HG03571 (cell line): Measurements from ENCODE around the gene RALGAPA2.

Source experiments
- ATAC-seq: cut with Tn5 transposase; IDR thresholded peaks from one replicate; pipeline ENCODE4 v1.9.1; 2021; ENCODE audit not compliant: unreplicated experiment

Gene RALGAPA2

DNA sequence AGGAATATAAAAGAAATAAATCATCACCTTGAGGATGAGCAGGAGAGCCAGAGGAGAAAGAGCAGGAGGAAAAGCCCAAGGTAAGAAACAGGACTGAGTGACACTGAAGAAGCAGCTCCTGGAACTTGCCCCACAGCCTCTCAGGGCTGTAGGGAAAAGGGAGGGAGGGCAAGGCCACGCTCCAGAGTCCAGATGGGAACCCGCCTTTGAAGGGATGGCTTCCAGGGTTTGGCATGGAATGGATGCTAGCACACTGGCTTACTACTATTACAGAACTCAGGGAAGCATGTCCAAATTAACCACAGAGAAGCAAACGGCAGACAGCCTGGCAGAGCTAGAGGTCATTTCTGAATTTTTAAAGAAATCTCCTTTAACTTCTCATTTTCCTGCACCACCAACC, 26.8 kb downstream of the RALGAPA2 start:
- ATAC-seq = no peak

DNA sequence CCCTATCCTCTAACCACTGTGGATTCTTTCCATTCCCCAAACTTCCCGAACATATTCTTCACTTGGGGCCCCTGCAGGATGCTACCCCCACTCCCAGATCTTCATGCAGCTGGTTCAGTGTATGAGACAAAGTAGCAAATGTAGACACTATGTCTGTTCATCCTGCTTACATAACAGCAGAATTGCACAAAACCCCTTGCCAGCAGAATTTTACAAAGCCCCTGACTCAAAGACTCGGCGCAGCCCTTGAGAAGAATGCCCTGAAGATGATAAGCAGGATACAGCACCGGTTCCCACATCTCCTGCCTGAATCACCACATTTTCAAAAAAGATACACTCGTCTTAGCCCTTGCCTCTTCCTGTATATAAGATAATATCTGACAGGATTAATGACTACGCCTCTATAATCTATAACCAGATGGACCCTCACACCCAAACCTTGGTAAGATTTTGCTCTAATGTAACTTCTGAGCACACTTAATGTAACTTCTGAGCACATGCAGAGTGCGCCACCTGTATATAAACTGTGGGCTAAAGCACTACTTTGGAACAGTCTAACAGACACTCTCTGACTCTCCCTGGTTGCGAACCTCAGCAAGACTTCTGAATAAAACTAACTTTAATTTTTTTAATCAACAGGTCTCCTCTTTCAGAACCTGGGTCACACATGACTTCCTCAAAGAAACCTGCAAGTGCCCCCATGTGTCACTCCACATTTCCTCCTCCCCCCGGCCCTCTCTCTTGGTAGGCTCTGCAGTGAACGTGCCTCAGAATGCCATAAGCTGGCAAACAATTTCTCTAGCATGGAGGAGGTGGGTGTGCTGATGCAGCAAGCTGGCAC, 28.7 kb downstream of the RALGAPA2 start:
- ATAC-seq = no peak

DNA sequence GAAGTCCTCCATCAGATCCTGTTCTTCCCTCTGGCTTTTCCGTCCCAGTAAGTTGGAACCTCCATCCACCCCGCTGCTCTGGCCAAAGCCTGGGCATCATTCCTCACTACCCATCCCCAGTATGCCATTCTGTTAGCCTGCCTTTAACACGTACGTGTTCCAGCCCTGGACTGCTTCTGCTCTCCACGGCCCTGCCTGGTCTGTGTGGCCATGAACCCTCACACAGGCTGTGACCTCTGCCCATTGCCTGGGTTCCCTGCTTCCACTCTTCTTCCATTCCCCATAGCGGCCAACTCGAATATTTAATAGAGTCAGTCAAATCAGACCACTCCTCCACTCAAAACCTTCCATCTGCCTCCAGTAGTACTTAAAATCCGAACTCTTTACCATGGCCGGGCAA, 29.4 kb downstream of the RALGAPA2 start:
- ATAC-seq = no peak

DNA sequence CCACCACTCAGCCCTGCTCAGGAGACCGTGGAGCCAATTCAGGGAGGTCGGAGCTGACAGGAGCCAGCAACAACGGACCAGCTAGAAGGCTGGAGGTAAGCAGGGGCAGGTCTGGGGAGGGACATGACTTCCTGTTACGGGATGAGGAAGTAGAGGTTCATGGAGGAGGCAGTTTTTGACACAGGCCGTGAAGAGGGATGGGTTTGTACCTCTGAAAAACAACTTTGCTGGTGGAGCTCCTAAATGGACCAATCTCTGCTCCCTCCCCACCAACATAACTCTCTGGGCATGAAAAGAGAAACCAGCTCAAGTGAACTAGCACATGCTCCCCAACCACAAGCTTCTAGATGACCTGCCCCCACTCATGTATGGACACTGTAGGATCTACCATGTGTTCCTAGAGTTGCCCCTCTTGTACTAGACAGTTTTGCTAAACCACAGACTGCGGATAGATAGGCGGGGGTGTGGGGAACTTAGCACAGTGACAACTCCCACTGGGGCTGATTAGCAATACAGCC, 31.4 kb downstream of the RALGAPA2 start:
- no peak for ATAC-seq

DNA sequence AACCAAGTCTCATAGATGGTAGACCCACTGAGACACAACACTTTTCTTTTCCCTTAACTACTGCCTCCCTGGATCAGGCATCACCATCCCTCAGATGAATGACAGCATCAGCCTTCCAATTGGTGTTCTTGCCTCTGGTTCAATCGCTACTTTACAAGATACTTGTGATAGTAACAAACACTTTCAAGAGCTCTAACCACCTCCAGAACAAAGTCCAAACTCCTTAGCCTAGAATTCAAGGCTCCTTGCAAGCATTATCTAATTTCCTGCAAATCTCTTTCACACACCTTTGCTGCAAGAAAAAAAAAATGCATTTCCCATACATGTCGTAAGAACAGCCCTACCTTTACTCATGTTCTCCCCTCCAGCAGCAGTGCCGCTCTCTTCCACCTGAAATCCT, 33.1 kb downstream of the RALGAPA2 start:
- no peak for ATAC-seq

DNA sequence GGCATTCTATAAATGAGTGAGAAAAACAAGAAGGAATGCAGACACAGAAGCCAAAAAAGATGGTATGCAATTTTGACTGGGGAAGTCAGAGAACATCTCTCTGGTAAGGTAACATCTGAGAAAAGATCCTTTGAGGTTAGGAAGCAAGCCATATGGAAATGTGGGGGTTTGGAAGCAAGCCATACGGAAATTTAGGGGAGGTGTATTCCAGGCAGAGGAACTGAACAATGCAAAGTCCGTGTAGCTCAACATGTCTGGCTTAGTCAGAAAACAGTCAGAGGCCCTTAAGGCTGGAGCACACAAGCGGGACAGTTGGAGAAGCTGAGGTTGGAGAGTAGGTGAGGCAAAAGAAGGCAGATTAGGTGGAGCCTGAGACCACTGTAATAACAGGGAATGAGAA, 35.3 kb downstream of the RALGAPA2 start:
- ATAC-seq = no peak

DNA sequence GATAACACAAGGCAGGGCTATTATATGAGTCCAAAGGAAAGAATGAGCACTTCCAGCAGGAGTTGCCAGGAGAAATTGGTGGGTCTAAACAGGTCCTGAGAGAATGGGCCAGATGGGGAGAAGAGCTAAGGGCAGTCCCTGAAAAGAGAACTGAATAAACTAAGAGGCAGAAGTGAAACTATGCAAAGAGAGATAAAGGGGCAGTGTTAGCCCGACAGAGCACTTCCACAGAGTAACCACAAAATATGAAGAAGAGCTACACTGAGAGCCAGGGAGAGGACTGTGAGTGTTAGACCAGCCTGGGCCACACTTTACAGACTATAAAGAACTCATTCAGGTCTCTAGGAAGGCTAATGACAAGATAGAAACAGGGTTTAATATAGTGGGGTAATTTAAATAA, 43.8 kb downstream of the RALGAPA2 start:
- ATAC-seq = peak; percentile 99

DNA sequence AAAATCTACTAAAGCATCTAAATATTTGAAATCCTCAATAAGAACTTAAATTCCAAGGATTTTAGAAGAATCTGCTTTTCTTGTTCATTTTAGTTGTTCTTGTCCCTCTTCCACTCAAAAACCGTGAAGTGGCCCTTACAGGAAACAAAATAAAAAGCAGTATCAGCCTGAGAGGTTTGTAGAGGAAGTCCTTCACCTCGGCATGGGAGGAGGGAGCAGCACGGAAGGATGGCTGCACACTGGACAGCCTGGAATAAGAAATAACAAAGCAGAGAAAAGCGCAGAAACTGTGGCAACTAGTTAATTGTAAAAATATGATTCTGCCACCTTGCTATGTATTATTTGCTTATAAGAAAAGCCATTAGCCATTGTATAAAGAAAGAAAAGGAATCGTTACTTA, 46.1 kb downstream of the RALGAPA2 start:
- ATAC-seq = no peak

DNA sequence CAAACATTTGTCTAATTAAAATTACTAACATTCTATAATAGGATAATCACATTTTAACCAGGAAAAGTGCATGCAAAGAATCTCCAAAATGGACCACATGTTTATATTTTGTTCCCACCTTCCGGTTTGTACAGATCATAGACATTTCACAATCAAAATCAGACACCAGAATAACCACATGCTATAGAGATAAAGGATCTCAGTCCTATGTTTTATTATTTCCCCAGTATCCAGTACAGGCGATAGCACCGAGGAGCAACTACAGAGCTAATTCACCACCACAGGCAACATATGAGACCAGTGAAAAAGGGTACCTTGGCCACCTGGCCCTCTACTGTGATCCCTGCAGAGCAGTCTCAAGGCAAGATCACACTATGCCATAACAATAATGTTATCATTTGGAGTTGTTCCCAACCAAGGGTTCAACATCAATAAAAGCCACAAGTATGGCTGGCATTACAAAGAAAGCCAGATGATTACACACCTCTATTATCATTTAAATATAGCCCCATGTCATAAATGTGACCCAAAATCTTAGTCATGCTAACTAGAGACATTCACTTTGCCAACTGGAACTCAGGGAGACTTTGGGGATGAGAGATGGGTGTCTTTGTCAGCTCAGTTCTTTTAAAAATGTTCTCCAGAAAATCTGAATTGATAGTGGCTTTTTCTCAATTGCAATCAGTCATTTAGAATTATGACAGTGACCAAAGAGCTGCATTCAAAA, 46.7 kb downstream of the RALGAPA2 start:
- no peak for ATAC-seq

DNA sequence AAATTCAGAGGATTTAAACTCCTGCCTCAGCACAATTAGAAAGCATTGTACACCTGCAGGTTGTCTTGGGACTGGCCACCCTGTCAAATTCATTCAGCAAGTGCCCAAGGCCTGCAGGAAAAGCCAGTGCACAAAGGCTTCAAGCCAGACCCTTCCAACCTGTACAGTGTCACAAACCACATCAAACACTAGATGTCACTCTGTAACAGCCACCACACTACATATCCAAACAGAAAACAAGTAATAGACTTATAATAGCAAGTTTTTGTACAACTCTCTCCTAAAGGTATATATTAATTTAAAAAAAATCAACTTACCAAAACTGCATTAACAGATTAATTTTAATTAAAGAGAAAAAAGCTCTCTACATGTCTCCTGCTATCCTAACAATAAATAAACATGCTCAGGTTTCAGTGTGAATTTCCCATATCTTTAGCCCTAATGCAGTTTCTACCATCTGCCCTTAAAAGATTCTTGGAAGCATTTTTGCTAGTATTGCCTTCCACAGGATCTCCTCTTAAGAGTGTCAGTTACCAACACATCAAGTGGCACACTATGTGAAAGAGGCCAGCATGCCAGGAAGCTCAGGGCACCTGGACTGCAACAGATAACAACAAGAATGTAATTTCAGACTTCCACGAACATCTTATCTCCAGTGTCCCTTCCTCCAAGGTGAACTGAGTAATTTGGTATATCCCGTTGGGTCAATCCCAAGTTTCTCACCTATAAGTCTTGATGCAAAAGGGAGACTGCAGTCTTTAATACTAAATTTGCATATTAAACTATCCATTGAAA, 47.5 kb downstream of the RALGAPA2 start:
- ATAC-seq = no peak

DNA sequence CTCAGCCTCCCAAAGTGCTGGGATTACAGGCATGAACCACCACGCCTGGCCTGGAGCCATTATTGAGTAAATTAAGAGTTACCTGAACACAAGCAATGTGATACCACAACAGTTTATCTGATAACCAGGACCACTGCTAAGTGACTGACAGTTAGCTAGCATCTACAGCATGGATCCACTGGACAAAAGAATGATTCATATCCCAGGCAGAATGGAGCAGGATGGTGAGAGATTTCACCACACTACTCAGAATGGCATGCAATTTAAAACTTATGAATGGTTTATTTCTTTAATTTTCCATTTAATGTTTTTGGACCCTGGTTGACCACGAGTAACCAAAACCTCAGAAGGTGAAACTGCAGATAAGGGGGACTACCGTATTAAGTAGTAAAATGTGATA, 48.6 kb downstream of the RALGAPA2 start:
- ATAC-seq = no peak

DNA sequence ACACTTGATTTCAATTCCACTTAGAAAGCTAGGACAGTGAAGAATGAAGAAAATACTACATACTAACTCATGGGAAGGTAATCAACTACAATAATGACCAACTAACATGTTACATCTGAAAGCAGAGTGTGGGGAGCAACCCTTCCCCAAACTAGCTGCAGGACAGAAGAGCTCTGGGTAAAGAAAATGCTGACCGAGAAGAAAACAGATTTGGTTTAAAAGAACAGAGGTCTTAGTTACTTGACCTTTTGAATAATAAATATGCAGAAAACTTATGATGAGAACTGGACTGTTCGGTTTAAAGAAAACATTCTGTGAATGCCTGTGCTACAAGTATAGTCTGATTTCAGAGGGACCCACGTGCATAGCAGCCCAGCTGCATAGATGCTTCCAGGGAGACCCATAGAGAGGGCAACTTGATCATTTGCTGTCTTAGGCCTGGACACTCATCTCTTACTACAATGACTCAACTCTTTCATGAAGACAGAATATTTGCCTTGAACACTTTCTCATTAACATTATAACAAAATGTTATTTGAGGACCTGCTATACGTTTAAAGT, 53.5 kb downstream of the RALGAPA2 start:
- no peak for ATAC-seq

DNA sequence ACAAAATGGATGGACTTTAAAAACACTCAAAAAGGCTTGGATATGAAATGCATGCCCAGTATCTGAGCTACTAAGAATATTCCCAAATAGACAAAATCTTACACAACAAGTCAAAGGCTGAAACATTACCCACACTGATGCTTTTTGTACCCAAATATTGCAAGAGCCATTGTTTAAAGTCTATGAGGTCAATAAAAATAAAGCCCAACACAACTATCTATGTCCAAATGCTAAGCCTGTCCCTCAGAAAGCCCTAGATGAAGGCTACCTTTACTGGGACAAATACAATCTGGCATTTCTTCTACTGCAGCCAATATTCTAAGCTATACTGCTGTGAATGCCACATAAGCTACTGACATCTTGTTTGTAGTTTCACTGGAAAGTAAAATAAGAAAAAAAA, 54.3 kb downstream of the RALGAPA2 start:
- no peak for ATAC-seq

DNA sequence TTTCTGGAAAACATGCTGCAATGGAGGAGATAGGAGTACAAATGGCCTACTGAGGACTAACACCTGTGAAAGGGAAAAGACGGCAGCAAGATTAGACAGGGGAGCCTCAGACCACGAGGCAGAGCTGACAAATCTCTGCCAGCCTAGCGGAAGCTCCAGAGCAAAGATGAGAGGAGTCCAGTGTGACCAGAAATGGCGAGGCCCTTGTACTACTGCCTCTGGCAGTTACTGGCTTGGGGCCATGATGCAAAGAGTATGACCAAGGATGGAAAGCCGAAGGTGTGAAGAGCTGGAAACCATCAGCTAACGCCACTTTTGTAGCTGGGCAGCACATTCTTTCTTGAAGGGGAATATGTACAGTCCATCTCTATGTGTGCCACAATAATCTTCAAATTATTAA, 55.4 kb downstream of the RALGAPA2 start:
- ATAC-seq = no peak

DNA sequence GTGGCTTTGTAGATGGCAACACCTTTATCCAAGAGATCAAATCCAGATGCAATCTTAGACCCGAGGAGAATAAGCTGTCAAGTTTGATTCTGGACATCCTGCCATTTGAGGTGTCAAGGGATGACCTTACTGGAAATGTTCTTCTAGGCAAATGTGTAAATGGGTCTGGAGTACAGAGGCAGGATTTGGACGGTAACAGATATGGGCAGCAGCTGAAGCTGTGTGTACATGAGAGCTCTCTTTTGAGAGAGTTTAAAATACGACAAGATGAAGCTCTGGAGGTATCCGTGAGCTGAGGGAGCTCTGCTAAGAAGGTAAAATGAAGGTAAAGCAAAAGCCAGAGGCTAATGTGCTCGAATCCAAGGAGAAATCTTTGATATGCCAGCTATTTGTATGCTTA, 56.6 kb downstream of the RALGAPA2 start:
- no peak for ATAC-seq

DNA sequence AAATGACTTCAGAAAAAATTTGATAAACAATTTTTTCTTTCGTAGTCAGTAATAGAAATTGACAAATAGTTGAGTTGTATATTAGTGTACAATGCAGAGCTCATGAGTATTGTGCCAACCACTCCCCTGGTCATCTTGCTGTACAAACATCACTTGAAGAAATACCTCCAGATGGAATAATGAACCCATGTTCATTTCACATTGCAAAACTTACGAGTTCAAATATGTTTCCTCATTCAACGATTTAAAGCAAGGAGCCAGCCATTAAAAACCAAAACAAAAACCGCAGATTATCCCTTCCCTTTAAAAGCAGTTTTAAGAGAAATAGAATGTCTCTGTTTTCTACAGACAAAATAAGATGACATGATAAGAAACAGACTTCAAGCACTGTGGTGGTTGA, 62.5 kb downstream of the RALGAPA2 start:
- ATAC-seq = no peak

DNA sequence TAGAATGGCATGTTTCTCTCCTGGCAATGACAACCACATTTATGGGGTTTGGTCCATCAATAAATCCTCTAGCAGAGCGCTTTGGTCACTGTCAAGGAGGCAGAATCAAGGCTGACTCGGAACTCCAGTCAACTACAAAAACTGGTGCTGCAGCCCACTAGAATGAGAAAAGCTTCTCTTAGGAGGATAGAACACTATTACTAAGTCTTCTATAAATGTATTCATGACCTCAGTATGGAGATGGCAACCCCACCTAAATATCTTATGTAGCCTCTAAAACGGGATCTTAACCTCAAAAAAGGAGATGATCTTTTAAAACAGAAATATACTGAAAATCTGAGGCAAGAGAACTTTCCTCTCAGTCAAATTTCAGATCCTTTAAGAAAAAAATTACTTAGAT, 68.5 kb downstream of the RALGAPA2 start:
- ATAC-seq = no peak

DNA sequence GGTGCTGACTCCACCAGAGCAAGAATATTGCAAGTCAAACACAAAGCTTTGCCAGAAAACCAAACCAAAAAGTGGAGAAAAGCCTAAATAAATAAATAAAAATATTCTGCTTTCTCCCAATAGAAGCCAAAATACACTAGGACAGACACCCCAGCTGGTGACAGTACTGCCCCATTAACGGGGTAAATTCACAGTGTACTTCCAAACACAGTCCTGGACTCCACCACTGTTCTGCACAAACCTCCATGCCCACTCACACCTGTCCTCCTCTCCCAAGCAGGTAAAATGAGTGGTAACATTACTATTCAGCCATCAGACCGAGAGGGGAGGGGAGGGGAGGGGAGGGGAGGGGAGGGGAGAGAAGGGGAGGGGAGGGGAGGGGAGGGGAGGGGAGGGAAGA, 70.7 kb downstream of the RALGAPA2 start:
- ATAC-seq = no peak

DNA sequence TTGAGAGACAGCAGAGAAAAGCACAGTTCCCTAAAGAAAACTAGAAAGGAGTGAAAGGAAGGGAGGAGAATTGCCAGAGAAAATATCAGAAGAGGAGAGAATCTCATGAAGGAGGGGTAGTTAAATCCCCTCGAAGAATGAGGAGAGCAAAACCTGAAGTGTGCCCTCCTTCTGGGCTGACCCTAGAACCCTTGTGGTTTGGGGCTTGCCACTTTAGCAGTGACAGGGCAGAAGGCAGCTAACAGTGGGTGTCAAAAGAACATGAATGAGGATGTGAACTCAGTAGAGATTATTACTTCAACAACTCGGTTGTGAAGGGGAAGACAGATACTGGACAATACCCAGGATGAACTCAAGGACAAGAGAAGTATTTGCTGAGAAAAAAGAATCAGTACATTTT, 73.6 kb downstream of the RALGAPA2 start:
- no peak for ATAC-seq

DNA sequence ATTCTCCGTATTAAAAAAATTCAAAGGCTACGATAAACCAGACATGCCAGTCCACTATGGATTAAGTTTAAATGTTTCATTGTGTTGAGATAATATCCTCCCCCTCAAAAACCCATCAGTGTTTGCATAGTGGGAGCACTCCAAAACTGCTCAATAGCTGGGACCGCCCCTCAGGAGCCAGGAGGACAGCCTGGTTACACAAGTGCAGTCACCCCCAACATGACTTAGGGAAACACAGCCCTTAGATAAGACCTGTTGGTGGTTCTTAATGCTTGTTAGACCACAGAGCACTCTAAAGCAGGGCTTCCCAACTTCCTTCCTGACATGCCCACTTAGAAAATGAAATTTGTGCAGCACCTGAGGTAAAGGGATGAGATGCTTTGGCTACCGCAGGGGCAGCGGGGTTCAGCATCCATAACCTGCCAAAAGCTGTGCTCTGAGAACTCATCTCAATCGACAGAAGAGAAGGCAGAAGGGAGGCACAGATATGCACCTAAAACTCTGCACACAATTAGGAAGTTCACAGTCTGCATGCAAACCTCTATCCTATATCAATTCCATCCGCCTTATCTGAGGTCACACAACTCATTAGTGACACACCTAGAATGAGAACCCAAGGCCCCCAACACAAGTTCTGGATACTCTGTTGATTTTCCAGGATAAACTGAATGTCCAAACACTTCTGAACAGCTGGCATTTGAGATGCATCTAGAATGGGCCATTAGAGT, 74.3 kb downstream of the RALGAPA2 start:
- ATAC-seq = no peak

DNA sequence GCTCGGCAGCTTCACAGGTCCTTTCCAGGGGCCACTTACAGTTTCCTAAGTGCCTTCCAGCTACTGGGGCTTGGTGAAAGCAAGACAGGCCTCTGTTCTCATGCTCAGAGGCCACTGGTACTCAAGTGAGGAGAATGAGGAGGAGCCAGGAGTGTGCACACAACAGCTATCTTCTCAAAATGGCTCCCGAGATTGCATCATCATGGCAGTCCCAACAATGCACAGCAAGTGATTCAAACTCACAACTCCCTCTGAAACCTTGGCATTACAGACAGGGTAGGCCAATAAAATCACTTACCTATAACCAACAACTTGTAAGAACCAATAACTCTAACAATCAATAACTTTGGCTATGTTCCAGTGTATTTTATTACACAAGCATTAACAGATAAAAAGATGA, 77.4 kb downstream of the RALGAPA2 start:
- no peak for ATAC-seq
